DMS114 treated with DMSO at 0.1 percent for 48 hours (cell line): ENCODE measurements around the gene ASB13.

ENCODE experiments used
- DNase-seq: peaks from one replicate; lab custom pipeline; 2025; ENCODE audit not compliant: unreplicated experiment; lab: John Stamatoyannopoulos, UW

The ASB13 gene

GRCh38 chr10:5666008-5666840 is at the start of gene ASB13:
Gene ASB13 (minus strand): TSS chr10:5666595. CDS start chr10:5666551, 44 bp downstream.
- DNase-seq = peak; percentile 48

- DNase-seq = no peak
Measured at GRCh38 chr10:5711642-5712041, 45.2 kb upstream of the ASB13 start.

- no peak for DNase-seq
Measured at GRCh38 chr10:5710859-5711258, 44.5 kb upstream of the ASB13 start.

GRCh38 chr10:5709865-5710264 is 43.5 kb upstream of the ASB13 start:
- DNase-seq = no peak

- DNase-seq = no peak
Measured at GRCh38 chr10:5708356-5708755, 42.0 kb upstream of the ASB13 start.

GRCh38 chr10:5698062-5698461 is 31.7 kb upstream of the ASB13 start:
- no peak for DNase-seq

- DNase-seq = no peak
Measured at GRCh38 chr10:5697342-5697741, 30.9 kb upstream of the ASB13 start.

- no peak for DNase-seq
Measured at GRCh38 chr10:5694573-5694972, 28.2 kb upstream of the ASB13 start.

- peak; percentile 11 for DNase-seq
Measured at GRCh38 chr10:5692461-5693358, 26.3 kb upstream of the ASB13 start.

- no peak for DNase-seq
Measured at GRCh38 chr10:5691786-5692185, 25.4 kb upstream of the ASB13 start.

- DNase-seq = no peak
Measured at GRCh38 chr10:5688587-5688986, 22.2 kb upstream of the ASB13 start.

- peak; percentile 35 for DNase-seq
Measured at GRCh38 chr10:5685764-5686240, 19.4 kb upstream of the ASB13 start.

GRCh38 chr10:5684971-5685763 is 18.8 kb upstream of the ASB13 start:
- peak; percentile 70 for DNase-seq

GRCh38 chr10:5684318-5684970 is 18.0 kb upstream of the ASB13 start, which contains the start of gene TASOR2:
Gene TASOR2 (plus strand): TSS chr10:5684838. CDS start chr10:5720643, 35,805 bp downstream.
- peak; percentile 96 for DNase-seq

- no peak for DNase-seq
Measured at GRCh38 chr10:5683065-5683464, 16.7 kb upstream of the ASB13 start.

- DNase-seq = no peak
Measured at GRCh38 chr10:5681930-5682329, 15.5 kb upstream of the ASB13 start.

GRCh38 chr10:5679606-5680005 is 13.2 kb upstream of the ASB13 start:
- no peak for DNase-seq

- DNase-seq = no peak
Measured at GRCh38 chr10:5679037-5679435, 12.6 kb upstream of the ASB13 start.

- DNase-seq = no peak
Measured at GRCh38 chr10:5678397-5679036, 12.1 kb upstream of the ASB13 start.
